Measurements from ENCODE around the gene CAPG.
"Not testable (repeated sequence)": the region's sequence is repeated elsewhere in the genome, so short reads cannot be mapped to it uniquely, and the experiment has no call there.

CAPG gene

DNA sequence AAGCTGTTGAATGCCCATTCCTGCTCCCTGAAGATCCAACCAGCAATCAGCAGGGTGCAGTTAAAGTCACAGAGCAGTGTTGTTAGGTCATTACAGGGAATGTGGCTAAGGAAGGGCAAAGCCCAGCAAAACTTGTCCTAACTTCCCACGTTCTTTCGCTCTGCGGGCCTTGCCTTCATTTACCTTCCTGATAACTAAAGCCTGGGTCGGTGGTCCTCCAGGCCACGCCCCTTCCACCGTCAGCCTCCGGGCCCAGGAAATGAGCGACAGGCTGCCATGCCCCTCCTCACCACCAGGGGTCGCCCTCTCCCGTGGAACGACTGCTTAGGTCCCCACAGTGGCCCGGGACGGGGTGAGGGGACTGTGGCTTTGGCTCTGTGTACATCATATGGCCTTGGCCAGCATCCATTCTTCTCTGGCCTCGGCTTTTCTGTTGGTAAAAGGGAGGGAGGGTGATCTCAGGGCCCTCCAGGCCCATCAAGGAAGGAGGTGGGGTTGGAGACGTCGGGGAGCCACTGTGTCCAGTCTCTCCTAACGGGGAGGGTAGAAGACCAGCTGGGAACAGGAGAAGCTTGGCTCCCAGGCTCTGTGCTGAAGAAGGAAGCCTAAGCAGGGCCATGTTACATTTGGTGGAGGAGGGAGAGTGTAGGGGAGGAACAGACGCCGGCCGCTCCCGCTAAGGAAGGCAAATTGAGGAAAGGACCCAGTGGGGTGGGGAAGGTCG, 10.5 kb upstream of the CAPG start:
- peak; percentile 72 to 87 (median 83) for DNase-seq

DNA sequence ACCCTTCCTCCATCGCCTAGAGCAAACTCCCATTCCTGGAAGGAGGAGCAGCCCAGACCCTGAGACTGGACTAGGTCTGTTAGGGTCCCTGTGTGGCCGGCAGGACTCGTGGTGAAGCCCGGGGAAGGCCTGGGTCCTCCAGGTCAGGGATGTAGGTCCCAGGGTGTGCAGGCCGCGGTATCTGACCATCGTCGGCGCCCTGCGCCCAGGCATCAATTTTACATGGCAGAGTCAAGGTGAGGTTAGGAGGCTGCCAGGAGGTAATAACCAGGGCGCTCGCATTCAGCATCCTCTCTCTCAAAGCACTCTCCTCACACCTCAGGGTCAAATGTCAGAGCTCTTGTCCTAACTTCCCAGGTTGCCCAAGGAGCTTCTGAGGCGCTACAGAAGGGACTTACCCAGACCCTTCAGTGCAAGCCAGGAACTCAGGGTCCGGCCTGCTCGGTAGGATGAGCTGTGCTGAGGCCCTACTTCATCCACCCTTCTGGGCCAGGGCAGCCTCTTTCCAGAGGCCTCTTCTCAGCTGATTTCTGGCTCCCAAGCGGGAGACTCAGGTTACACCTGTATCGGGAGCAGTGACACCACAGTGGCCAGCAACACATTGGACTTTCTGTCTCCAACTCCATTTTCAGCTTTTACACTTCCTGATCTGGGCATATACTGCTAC, 9.0 kb upstream of the CAPG start:
- no peak for DNase-seq

DNA sequence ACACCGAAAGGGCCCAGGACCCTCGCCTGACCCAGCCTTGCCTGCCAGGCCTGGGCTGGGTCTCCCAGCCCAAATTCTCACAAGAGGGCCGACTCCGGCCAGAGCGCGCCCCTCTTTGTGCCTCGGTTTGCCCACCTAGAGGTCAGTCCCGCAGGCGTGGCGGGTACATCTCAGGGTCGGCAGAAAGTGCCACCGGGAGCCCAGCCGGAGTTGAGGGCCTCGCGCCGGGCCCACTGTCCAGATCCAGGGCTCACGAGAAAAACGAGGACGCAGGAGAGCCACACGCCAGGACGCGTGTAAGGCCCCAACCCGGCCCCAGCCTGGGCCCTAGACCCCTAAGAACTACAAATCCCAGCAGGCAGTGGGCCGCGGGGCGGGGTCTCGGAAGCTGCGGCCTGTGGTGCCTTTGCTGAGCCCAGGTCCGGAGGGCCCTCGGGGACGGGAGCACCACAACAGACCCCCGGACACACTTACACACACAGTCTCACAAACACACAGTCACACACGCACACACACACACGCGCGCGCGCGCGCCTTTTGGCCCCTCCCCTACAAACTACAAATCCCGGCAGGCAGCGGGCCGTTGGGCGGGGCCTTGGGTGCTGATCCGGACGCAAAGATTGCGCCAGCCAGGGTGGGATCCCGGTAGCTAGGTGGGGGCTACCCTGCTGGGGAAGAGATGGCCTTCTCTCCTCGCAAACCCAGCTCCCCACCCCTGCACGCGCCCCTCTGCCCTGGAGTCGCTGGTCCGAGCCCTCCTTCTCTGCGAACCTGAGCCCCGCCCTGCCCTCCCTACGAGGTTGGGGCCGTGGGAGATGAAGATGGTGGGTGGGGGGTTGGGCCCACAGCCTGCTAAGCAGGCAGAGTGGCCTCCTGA, 8.2 kb upstream of the CAPG start, which contains the start of gene SH2D6:
TSS of gene SH2D6 (plus strand) at position 583 of the 877 bp plus-strand sequence. CDS start 10,752 bp downstream, outside the sequence.
- DNase-seq = peak; percentile 53 to 89 (median 73)

DNA sequence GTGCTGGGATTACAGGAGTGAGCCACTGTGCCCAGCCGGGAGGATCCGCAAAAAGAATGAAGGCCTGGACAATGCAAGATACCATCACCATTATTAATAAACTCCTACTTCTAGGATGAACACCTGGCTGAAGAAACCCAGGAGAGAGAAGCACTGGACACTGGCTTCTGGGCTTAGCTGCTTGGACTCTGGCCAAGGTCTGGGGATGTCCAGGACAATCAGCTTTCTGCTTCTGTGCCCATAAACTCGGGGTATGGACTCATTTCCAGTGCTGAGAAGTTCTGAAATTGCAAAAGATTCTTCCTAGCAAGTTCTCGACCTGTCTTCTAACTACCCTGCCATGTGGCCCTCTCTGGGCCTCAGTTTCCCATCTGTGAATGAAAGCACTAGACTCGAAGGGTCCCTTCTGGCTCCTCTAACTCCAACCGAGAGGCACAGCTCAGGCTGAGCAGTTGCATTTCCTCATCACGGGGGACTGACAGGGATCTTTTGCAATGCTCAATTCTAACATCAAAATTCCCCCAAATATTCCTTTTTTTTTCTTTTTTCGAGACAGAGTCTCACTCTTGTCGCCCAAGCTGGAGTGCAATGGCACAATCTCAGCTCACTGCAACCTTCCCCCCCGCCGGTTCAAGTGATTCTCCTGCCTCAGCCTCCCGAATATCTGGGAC, 5.9 kb upstream of the CAPG start:
- no peak for DNase-seq

DNA sequence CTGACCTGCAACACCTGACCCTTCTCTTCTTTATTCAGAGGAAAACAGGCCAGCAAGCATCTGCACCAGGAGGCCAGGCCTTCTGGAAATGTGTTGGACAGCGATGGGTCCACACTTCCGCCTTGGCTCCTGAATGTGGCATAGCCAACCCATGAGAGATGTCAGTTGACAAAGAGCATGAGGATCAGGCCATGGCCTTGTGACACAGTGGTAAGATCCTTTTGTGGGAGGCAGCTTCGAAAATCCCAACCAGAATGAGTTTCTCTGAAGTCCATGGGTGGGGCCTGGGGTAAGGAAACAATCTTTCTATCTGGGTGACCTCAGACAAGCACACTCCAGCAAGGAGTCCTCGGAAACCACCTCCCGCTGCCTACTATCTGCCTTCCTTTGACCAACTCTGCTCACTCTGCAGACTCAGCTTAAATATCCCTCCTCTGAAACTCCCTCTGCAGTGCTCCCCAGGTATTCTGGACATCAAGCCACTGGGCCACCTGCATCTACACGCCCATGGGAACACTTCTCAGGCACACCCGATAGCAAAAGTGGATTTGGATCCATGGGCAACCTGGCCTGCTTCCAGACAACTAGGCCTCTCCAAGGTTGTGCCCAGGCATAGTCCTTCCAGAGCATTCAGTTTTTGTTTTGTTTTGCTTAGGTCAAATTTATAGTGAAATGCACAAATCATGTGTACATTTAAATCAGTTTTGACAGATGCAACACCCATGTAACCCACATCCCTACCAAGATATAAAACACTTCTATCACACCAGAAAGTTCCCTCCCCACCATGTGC, 4.8 kb upstream of the CAPG start:
- DNase-seq = no peak

DNA sequence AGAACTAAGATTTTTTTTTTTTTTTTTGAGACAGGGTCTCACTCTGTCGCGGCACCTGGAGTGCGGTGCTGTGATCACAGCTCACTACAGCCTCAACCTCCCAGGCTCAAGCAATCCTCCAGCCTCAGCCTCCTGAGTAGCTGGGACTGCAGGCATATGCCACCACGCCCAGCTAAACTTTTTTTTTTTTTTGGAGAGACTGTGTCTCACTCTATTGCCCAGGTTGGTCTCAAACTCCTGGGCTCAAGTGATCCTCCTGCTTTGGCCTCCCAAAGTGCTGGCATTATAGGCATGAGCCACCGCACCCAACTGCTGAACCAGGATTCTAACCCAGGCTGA, 4.2 kb upstream of the CAPG start:
- not testable (repeated sequence) for DNase-seq

DNA sequence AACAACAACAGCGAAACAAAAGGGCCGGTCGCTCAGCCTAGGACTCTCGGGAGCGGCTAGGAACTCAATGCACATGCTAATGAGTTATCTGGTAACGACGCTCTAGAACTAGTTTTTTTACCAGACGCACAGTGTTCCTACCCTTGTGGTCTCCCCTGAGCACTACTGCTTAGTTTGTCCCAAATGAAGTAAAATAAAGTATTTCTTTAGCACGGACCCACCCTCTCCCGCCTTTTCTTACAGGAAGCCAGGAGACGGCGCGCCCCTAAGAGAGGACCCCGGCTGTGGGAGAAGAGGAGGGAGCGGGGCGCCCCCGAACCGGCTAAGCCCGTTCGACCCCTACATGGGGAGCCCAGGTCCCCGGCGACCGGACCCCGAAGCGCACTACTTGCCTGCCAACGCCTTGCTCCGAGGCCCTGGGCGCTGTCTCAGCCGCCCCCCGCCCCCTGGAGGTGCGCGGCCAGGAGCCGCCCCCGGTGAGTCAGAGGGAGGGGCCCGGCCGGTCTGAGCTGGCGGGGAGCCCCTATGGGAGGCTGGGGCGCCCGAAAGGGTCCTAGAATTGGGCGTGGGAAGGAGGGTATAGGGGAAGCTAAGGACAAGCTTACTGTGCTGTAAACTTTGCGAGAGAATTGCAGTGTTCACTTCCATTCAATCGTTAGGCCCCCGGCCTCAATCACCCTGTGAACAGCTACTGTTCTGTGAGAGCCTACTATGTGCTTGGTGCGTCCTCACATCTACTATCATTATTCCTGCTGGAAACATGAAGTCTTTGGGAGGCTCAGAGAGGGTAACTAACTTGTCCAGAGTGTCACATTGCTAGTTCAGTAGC, 3.6 kb upstream of the CAPG start:
- no peak for DNase-seq

DNA sequence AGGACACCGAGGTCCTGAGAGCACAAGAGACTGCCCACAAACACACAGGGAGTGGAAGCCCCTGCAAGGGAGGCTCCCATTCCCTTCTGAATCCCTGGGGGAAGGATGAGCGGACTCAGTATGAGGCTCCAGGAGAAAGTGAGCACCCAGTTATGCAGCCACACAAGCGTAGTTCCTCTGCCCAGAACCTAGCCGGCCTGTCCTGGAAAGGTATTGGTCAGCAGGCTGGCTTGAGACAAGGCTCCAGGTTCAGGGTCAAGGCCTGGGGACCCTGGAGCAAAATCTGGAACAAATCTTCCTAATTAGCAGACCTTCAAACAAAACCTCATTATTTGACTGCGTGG, 1.2 kb upstream of the CAPG start:
- DNase-seq = no peak

DNA sequence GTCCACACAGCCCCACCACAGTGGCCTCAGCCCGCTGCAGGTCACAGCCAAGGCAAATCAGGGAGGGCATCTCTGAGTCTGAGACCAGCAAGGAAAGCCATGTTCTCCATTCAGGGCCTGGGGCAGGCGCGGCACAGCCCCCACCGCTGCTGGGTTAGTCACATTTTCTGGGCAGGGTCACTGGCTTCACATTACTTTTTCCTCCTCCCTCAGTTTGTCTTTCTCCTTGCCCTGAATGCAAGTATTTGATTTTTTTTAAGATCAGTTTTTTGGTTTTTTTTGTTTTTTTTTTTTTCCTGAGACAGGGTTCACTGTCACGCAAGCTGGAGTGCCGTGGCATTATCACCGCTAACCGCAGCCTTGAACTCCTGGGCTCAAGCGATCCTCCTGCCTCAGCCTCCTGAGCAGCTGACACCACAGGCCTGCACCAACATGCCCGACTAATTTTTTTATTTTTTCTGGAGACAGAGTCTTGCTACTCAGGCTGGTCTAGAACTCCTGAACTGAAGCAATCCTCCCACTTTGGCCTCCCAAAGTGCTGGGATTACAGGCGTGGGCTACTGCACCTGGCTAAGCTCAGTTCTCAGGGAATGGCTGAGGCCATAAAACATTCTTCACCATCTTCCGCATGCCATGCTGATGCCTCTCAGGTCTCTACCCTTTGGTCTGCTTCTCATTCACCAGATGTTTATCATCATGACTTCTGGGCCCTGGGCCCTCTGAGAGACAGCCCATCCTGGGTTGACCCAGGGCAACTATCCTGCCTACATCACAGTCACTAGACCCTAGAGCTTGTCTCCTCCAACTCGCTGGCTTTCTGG, 628 bp upstream of the CAPG start:
- DNase-seq = no peak

DNA sequence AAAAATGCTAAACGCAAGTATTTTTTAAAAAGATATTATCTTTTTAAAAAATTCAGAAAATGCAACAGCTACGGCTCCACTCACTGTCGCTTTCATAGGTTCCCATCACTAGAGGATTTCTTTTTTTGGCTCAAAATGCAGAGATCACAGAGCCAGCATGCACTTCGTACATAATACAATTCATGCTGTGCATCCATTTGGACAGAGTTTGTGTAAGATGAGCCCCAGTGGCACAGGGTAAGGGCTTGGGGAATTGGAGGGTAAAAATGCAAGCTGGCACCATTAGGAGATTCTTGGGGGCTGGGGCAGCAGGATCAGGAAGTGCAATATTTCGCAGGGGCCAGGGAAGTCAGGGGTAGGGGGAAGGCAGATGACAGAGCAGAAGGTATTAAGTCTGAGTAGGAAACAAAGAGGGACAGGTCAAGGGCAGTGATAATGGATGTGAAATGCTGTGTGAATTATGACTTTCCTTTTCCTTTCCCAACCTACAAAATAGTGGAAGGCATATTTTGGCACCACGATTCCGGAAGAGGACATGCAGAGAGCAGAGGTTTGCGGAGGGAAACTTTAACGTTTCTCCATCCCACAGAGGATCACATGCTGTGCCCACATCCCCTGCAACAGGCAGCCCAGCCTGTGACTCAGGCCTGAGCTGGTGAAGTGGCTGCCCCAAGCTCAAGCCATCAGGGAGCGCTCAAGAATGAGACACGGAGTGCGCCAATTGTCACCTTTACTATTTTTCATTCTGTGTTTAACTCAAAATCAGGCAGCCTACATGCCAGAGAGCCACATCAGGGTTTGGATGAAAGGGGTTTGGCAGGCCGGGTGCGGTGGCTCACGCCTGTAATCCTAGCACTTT, 4.7 kb downstream of the CAPG start:
- peak in 3 of 5 donors; percentile 29 to 88 (median 52) for DNase-seq

DNA sequence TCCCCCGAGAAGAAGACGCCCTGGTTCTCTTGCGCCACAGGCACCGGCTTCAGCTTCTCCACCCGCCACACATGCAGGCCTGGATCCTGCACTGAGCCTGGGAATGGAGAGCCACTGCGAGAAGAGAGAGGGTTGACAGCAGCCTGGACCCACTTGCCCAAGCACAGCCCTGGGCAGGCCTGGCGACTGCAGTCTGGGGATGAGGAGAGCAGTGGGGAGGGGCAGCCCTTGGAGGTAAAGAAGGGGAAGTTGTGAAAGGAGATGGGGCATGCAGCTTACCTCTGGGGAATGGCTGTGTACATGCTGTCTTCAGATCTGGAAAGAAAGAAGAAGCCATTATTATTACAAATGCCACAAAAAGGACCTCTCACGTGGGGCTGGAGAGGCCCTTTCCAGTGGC, 8.3 kb downstream of the CAPG start:
- no peak for DNase-seq

DNA sequence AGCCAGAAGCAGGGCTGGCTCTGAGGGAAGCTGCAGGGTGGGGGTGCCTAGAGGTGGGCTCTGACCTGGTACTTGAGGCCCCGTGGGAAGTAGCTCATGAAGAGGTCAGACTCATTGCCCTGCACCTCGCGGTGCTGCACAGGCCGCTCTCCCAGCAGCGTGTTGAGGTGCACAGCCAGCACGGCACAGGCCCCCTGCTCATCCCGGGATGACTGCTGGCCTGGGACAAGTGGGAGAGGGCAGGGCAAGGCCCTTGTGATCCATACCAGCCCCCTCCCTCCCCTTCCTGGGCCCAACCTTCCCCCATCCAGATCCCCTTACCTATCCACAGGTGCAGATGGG, 8.7 kb downstream of the CAPG start:
- no peak for DNase-seq

DNA sequence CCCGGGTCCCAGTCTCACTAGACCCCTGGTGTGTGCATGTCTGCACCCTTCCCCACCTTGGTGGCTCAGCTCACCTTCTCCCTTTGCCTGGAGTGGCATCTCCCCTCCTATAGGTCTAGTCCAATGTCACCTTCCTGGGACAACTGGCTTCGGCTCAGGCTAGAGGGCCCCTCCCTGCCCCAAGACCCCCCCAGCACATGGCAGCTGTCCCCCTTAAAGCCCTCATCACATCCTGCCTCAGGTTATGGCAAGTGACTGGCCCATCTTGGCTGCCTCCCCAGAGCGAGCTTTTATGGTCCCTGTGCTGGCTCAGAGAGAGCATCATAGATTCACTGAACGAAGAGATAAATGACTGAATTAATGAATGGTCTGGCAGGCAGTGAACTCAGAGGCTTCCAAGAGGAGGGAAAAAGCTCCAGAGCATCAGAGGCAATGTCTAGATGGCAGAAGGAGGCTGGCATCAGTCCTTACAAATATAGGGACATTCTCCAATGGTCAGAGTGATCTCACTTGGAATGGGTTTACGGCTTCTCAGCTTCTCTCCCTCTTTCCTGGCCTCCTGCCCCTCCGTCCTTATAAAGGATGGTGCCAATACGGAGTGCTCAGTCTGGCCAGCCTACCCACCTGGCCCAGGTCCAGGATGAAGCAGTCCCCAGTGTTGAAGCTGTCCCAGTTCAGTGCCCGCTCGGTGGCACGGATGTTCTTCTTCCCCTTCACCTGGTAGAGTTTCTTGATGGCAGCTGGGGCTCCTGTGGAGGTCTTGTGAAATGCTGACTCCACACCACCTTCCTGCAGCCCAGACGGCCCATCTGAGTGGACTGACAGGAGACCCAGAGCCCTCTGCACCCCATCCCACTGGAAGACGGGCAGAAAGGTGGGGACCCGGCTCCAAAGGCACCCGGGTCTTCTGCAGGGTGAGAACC, 9.4 kb downstream of the CAPG start:
- DNase-seq = no peak

DNA sequence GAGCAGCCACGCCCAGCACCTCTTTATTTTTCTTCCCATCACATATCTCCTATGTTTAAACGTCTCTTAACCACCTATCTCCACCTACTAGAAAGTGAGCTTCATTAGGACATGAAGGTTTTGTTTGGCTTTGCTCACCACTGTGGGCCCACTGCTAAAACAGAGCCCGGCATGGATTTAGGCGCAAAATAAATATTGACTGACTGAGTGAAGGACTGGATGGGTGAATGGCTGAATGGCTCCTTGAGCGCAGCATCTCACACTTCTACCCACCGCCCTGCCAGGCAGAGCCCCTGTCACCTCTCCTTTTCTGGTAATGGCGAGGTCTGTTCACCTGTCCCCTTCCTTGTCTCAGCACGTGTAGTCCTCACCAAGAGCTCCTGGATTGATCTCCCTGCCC, 10.1 kb downstream of the CAPG start:
- DNase-seq = no peak

DNA sequence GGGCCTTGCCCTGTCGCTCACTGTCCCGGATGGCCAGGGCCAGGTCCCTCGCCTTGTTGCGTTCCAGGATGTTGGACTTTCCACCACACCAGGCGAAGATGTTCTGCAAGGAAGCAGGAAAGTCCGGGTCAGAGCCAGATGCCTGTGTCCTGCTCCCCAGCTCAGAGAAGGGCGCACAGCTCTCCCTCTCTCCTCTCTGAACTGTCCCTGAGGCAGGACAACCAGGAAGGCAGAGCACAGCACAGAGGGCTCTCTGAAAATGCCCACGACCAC, 11.0 kb downstream of the CAPG start:
- no peak for DNase-seq

DNA sequence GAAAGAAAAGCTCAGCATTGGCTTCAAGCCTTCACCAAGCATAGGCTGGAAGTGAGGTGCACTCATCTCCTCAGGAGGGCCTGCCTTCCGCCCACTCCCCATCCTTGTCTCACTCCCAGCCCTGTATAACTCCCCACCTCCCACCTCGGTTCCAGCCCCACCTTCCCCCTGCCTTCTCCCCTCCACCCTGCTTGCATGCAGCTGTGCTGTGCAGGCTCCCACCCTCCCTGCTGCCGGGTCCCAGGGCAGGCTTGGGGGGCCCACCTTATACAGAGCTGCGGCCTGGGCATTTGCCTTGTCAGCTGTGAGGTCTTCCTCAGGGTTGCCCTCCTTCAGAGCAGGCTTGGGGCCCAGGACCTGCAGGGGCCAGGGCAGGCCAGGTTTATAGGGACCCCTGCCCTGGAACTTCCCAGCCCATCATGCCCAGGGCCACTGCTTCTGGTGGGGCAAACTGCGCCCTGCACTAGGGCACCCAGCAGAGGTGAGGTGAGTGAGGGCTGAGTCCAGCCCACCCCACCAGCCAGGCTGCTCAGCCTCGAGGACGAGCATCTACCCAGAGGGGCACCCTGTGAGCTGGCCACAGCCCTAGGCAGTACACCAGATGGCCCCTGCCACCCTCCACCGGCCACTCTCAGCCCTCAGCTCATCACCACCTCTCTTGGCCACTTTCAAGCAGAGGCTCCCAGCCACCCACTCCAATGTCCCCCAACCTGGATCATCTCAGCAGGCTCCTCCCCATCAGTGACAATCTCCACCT, 11.6 kb downstream of the CAPG start:
- DNase-seq = no peak

DNA sequence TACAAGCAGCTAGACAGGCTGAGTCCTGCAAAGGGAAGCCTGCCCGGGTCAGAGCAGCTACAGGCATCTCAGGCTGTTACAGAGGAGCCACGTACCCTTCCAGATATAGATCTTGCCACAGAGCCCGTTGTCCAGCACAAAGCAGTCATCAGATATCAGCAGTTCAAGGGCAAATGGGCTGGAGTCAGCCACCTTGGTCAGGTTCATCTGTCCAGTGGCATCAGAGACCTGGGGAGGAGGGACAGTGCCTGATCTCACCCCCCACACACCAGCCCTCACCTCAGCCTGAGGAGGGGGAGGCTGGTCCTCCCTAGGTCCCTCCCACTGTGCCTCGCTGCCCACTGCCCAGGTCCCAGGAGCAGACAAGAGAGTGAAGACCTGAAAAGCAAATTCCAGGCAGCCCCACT, 12.2 kb downstream of the CAPG start:
- no peak for DNase-seq

All from T-helper 1 cell (primary cell).